ES-I3 (cell line): ENCODE data around the gene DOK5.

ENCODE experiments used
- H3K36me3 ChIP-seq: 2 replicates; pipeline ENCODE4 v1.6.1; 2013; ENCODE audit warnings: mild to moderate bottlenecking, low read length, control low read depth, moderate library complexity; ENCODE audit not compliant: insufficient read depth
- H3K4me1 ChIP-seq: 2 replicates; pipeline ENCODE4 v1.6.1; 2013; ENCODE audit warnings: mild to moderate bottlenecking, control low read depth, low read length; ENCODE audit not compliant: insufficient read depth
- H3K9ac ChIP-seq: 2 replicates; pipeline ENCODE4 v1.6.1; 2013; ENCODE audit warnings: low read depth, mild to moderate bottlenecking, low read length, moderate library complexity
- H3K9me3 ChIP-seq: 2 replicates; pipeline ENCODE4 v1.6.1; 2013; ENCODE audit warnings: mild to moderate bottlenecking, low read length, moderate library complexity; ENCODE audit not compliant: control insufficient read depth, insufficient read depth

Gene DOK5

DNA sequence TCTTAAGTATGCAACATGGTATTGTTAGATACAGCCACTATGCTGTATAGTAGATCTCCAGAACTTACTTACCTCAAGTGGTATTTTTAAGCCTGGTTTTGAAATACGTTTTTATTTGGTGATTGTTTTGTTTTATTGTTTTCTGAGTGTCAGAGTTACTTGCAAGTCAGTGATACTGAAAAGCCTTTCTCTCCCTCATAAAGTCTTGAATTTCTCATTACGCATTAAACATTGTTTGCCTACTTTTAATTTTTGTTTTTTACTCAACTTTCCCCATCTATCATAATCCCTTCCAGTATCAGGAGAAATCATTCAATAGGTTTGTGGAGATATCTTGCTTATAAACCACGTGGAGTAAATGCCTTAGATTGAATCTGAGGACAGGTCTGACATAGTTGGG lies 214.9 kb downstream of the DOK5 start:
- no peak overlapping the region for H3K9ac ChIP-seq
- no peaks in the 10 kb centered on the region for H3K4me1 ChIP-seq
- no peaks in the 10 kb centered on the region for H3K9me3 ChIP-seq
- no peaks in the 10 kb centered on the region for H3K36me3 ChIP-seq

DNA sequence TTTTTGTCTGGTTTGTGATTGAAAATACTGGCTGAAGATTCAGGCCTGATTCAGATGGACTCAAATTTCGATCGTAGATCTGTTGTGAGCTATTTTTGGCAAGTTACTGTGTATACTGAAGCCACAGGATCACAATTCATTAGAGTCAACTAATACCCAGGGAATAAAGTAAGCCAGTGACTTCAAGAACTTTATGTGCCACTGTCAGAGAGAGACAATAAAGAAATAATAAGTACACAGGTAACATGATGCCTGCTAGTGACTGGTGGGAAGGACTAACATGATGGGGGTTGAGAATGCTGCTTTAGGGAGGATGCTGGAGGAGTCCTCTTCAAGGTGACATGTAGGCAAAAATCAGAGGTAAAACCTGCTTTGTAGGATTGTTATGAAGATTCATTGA lies 215.9 kb downstream of the DOK5 start:
- no peak overlapping the region for H3K9ac ChIP-seq
- no peaks in the 10 kb centered on the region for H3K9me3 ChIP-seq
- no peaks in the 10 kb centered on the region for H3K4me1 ChIP-seq
- H3K36me3 ChIP-seq, result no peaks in the 10 kb centered on the region

DNA sequence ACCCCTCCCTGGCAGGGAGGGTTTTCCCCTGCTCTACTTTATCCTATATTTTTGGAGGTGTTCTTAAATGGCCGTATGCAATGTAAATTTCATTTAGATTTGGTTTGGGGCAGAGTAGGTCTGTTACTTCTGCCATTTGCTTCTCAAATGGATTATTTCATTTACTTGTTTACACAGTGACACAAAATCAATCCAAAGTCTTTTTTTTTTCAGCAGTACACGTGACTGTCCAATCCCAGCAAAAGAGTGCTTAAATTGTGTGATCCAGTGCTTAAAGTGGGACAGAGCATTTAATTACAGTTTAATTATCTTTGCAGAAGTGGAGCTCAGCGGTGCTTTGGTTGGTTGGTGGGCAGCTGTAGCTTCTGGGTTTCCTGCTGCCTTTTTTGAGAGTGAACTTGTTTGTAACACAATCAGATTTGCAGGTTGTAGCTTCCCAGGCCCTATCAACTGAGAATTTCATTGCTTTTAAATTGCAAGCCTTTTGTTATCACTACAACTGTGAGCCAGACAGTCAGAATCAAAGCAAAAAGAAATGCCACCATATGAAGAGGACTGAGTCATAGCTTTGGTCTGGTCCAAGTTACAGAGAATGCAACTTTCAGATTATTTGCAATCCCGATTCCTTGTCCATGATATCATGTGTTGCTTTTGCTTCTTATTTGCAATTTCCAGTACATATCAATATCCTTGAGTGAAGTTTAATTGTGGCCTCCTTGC lies 216.9 kb downstream of the DOK5 start:
- Histone ChIP-seq H3K36me3 (no peaks in the 10 kb centered on the region), H3K9ac (no peak overlapping the region), H3K4me1 (no peaks in the 10 kb centered on the region), H3K9me3 (no peaks in the 10 kb centered on the region)

DNA sequence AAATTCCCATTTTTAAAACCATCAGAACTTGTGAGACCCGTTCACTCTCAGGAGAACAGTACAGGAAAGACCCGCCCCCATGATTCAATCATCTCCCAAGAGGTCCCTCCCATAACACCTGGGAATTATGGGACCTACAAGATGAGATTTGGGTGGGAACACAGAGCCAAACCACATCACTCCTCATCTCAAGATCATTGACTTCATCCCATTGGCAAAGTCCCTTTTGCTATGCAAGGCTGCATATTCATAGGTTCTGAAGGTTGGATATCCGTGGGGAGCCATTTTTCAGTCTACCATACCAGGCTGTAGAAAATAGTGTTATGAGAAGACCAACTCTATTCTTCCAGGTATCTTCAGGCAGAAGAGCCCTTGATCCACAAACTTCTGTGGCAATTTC lies 219.1 kb downstream of the DOK5 start:
- H3K9ac ChIP-seq, result no peak overlapping the region

DNA sequence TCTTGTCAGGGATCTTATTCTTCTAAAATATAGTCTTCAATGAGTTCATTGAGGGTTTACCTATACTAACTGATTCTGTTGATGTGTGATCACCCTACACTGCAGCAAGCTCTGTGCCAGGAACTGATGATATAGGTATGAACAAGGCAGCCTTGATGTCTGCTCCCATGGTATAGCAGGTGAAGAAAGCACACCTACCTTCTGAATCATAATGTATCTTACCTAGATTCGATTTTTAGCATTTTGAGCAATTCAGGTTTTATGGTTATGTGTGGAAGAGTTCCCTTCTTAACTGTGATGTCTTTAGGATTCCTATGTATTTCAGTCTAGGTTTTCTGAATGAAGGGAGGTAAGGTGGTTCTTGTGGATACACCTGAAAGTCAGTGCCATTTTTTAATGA lies 223.0 kb downstream of the DOK5 start:
- Histone ChIP-seq H3K4me1 (no peaks in the 10 kb centered on the region), H3K9me3 (no peaks in the 10 kb centered on the region), H3K36me3 (no peaks in the 10 kb centered on the region), H3K9ac (no peak overlapping the region)

More for the DNA sequence above, 219.1 kb downstream of the DOK5 start:
- Histone ChIP-seq H3K36me3 (no peaks in the 10 kb centered on the region), H3K9me3 (no peaks in the 10 kb centered on the region), H3K4me1 (no peaks in the 10 kb centered on the region)
